HCT116 (cell line): ENCODE results near the gene ATP6V0B.

Source experiments
- CBX3 ChIP-seq: IDR thresholded peaks from 2 replicates; pipeline ENCODE4 v1.6.1; 2012; ENCODE audit warnings: low read depth
- CEBPB ChIP-seq: IDR thresholded peaks from 2 replicates; pipeline ENCODE4 v1.6.1; 2012; ENCODE audit warnings: low read depth
- CTCF ChIP-seq, 3 experiments: fragments of 200-600 bp in 1 of 3; sonication (generic) in 1 of 3; IDR thresholded peaks in 2 of 3; conservative IDR thresholded peaks in 1 of 3; 2 replicates each; pipeline ENCODE4 v1.5.1; 2012 to 2017; ENCODE audit warnings: low read depth in 2 of 3, low read length in 2 of 3, antibody characterized with exemption in 1 of 3, borderline replicate concordance in 1 of 3, control low read depth in 1 of 3, mild to moderate bottlenecking in 1 of 3, mixed read lengths in 1 of 3, mixed run types in 1 of 3, moderate library complexity in 1 of 3; ENCODE audit not compliant: insufficient read depth in 1 of 3
- EZH2 ChIP-seq: fragments of 200-600 bp; sonication (generic); IDR thresholded peaks from 2 replicates; pipeline ENCODE4 v1.6.1; 2017; ENCODE audit warnings: antibody characterized with exemption, mixed run types
- EZH2phosphoT487 ChIP-seq: fragments of 200-600 bp; IDR thresholded peaks from 2 replicates; pipeline ENCODE4 v1.6.1; 2018; ENCODE audit warnings: antibody characterized with exemption, borderline replicate concordance
- POLR2A ChIP-seq: IDR thresholded peaks from 2 replicates; pipeline ENCODE4 v1.7.0; 2011; ENCODE audit warnings: borderline replicate concordance; ENCODE audit not compliant: insufficient read depth, insufficient read length; ENCODE audit errors: extremely low read depth
- POLR2AphosphoS5 ChIP-seq: IDR thresholded peaks from 2 replicates; pipeline ENCODE4 v1.6.1; 2011; ENCODE audit warnings: mild to moderate bottlenecking, low read depth, low read length, moderate library complexity
- SRF ChIP-seq: IDR thresholded peaks from 2 replicates; pipeline ENCODE4 v1.6.1; 2012; ENCODE audit warnings: low read depth
- TCF7L2 ChIP-seq: IDR thresholded peaks from 2 replicates; pipeline ENCODE4 v1.7.0; 2011; ENCODE audit warnings: borderline replicate concordance, inconsistent platforms; ENCODE audit not compliant: insufficient read depth, insufficient read length; ENCODE audit errors: extremely low read depth
- YY1 ChIP-seq: IDR thresholded peaks from 2 replicates; pipeline ENCODE4 v1.6.1; 2011; ENCODE audit warnings: low read length, low read depth, moderate library complexity, mild to moderate bottlenecking; ENCODE audit not compliant: insufficient replicate concordance; ENCODE audit errors: extremely low read depth
- TF ChIP-seq, protein P1 (sequence below): IDR thresholded peaks from 2 replicates; pipeline ENCODE4 v1.6.1; 2012

- TF ChIP-seq POLR2AphosphoS5 (no peak), POLR2A (no peak), CTCF (IDR thresholded peaks at IDR 0.05 in 2 of 3, conservative IDR thresholded peaks at IDR 0.05 in 1 of 3; ENCODE audit: borderline replicate concordance in 1 of 3, insufficient read depth in 1 of 3, low read depth in 2 of 3, low read length in 2 of 3) (no peak), SRF (no peak), TCF7L2 (no peak), CEBPB (no peak), YY1 (no peak), EZH2phosphoT487 (no peak), EZH2 (no peak), CBX3 (no peak)
- TF ChIP-seq, protein P1, sequence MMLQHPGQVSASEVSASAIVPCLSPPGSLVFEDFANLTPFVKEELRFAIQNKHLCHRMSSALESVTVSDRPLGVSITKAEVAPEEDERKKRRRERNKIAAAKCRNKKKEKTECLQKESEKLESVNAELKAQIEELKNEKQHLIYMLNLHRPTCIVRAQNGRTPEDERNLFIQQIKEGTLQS = no peak
These were observed 11.8 kb upstream of the ATP6V0B start for GRCh38 chr1:43963006-43963405.
